GM19328 (cell line): ENCODE measurements around the gene ST7.

Experiments used
- ATAC-seq: cut with Tn5 transposase; IDR thresholded peaks from one replicate; pipeline ENCODE4 v1.9.1; 2021; ENCODE audit warnings: mild to moderate bottlenecking, moderate library complexity; ENCODE audit not compliant: unreplicated experiment

ST7 gene

DNA sequence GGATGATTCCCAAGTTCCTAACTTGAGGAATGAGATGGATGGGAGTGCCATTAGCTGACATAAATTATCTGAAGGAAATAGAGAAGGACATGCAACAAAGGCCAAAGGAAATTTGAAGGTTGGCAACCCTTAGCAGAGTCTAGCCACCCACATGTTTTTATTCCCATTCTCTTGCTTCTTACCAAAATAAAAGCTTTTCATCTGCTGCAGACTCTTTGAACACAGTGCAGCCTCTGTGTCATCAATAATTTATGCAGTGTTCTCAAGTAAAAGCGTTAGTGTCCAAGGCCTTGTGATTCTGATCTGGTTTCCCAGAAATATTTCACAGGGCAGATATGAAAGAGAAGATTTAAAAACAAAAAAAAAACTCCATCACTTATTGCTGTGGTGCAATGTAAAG is 98.5 kb downstream of the ST7 start:
- no peak for ATAC-seq

DNA sequence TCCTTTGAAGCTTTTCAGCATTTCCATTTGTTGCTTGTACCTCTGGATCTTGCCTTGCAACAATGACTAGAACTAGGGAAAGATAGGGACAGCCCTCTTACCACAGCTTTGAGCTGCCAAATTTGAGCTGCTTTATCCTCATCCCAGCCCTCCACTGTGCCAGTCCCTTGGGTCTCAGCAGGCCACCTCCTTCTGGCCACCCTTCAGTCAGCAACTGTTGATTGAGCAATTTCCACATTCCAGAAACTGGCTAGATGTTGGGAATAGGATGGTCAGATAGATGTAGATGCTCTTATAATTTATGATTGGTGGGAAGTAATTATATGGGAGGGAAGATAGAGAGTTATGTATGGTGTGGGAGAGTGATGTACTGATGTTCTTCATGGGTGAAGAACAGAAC is 100.1 kb downstream of the ST7 start:
- ATAC-seq = no peak

- no peak for ATAC-seq
These were observed 108.5 kb downstream of the ST7 start for GRCh38 chr7:117061751-117062150.

DNA sequence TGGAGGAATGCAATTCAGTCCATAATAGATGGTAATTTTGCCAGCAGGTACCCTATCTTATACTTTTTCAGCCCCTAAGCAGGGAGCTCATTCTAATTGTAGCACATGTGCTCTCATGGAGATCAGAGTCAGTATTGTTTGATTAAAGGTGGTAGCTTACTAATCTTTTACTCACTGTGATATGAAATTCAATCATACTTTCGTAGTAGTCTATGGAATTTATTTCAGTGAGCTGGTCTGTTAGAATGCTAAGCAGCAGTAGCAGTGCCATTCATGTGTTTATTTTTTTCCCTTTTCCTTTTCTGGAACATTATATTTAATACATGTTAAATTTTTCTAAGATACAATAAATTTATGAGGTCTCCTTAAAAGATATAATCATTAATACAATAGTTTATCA is 109.0 kb downstream of the ST7 start:
- ATAC-seq = no peak

GRCh38 chr7:117064688-117065087 is 111.4 kb downstream of the ST7 start:
- no peak for ATAC-seq

DNA sequence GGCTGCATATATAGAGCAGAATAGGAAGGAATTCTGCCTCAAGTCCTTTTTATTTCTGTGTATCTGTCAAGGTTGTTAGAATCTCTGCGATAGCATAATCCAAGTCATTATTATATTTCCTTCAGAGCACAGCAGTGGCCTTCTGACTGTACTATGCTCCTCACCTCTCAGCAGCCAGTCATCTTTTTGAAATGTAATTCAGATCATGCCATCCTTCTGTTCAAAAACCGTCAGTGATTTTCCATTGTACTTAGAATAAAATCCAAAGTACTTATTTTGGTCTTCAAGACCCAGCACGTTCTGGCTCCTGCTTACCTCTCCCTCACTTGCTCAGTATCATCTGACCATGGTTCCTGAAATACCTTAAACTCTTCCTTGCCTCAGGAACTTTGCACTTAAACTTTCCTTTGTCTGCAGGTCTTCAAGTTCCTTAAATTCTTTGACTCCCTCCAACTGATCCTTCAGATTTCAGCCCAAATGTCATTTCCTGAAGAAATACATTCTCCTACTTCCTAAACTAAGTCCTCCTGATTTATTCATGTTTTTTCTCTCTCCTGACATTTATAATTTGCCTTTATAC is 112.4 kb downstream of the ST7 start:
- no peak for ATAC-seq

DNA sequence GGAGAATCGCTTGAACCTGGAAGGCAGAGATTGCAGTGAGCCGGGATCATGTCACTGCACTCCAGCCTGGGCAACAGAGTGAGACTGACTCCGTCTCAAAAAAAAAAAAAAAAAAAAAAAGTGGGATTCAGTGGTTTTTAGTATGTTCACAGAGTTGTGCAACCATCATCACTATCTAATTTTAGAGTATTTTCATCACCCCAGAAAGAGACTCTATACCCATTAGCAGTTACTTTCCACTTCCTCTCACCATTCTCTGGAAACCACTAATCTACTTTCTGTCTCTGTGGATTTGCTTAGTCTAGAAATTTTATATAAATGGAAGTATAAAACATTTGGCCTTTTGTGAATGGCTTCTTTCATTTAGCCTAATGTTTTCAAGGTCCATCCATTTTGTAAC is 113.4 kb downstream of the ST7 start:
- no peak for ATAC-seq

DNA sequence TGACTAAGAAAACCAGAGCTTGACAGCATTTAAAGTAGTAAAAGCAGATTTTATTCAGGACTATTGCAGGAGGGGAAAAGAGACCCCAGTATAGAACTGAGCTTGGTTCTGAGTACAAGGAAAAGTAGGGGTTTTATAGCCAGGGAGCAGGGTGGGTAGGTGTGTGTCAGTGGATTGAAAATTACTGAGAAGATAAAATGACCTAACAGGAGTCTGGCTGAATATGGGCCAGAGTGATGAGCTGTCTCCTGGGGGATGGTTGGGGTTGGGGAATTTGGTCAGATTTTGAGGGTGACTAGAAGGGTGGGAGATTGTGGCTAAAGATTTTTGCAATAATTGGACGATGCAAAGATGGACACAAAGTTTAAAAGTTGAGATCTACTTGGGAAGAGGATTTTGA is 114.0 kb downstream of the ST7 start:
- ATAC-seq = no peak

DNA sequence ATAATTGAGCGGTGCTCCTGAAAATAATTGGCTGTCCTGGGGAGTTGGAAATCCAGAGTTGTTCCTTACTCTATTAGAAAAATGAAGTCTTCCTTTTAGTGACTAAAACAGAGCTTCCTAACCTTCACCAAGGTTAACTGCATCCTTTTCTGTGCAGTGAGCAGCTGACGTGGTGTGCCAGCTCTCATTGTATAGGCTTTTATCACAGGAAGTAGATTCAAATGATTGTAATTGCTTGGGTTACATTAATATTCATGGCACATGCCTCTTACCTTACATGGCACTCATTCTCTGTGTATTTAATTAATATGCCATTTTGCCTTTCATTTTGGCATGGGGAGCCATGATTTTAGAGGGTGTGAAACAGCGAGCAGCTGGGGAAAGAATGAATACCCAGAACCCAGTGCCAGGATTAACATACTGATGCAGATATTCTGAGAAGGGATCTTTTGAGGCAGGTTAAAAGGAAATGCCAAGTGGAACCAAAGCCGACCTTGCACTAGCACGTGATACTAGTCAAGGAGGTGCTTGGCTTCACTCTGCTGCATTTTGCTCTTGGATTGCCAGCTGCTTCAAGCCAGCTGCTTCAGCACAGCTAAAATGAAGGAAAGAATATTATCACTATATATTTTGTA is 115.3 kb downstream of the ST7 start:
- ATAC-seq = no peak

DNA sequence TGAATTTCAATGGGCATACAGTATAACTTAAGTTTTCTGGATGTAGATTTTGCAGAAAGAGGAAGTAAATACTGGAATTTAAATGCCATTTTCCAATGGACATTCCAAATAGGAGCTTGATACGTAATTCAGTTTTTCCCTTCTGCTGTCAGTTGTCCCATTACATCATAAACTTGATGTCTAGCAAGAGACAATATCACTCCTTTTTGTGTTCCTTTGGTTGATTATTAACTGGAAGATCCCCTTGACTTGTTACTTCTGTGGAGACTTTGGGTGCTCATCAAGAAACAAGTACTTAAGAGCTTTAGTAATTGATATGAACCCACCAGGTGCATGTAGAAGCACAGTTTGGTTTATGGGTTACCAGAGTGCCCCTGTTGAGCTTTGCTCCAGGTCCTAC is 116.1 kb downstream of the ST7 start:
- ATAC-seq = no peak

DNA sequence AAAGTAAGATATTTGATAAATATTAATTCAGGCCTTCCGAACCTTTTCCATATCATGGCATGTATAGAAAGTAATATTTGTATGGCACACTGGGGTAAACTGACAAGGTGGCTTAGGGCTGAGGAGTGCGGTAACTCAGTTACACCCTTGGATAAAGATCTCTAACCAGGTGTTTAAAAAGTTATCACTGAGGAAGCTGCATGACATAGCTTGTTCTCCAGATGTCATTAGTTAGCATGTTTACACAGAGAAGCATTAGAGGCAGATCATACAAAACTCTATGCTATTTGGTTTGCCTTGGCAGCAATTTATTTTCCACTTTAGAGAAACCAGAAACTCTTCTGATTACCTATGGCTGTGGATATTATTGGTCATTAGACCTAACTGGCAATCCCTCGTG is 118.2 kb downstream of the ST7 start:
- no peak for ATAC-seq

DNA sequence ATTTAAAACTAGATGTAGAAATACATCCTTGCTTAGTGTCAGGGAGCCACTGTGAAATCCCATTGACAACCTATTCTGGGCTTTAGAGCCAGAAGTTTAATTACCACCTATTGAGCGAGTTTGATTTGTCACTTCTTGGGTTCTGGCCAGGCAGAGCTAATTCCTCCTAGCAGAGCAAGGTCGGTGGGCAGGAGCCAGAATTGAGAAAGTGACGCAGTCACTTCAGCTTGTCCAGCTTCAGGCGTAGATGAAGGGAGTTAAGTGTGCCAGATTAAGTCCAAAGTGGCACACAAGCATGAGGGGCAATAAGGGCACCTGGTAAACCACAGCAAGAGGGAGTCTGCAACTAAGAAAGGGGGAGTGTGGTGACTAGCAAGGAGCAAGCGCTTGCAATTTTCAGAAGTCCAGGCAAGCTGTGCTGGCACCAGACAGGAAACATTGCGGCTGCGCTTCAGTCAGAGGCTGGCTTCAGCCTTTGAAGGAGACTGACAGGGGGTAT is 119.4 kb downstream of the ST7 start:
- ATAC-seq = no peak

GRCh38 chr7:117074378-117074777 is 121.1 kb downstream of the ST7 start:
- no peak for ATAC-seq

- ATAC-seq = no peak
These were observed 122.6 kb downstream of the ST7 start for GRCh38 chr7:117075934-117076333.

DNA sequence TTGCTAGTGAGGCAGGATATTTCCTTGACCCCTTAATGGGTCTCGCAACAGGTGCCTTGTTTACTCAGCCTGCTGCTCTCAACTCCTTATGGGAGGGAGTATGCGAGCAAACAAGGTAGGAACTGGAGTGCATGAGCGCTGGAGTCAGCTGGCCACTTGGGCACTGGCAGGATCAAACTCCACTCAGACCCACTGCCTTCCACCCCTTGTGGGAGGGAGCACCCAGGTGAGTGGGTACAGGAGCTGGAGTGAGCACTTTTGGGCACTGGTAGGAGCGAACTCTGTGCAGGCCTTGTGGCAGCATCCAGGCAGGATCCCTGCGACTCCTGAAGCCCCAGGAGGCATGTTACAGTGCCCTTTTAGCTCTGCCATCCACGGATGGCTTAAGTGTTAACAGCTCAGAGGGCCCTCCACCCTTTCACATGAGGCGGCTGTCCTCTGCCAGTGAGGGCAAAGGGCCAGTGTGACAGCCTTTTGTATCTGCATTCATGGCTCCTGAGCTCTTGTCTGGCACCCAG is 123.2 kb downstream of the ST7 start:
- no peak for ATAC-seq

- no peak for ATAC-seq
These were observed 124.4 kb downstream of the ST7 start for GRCh38 chr7:117077658-117078057.

DNA sequence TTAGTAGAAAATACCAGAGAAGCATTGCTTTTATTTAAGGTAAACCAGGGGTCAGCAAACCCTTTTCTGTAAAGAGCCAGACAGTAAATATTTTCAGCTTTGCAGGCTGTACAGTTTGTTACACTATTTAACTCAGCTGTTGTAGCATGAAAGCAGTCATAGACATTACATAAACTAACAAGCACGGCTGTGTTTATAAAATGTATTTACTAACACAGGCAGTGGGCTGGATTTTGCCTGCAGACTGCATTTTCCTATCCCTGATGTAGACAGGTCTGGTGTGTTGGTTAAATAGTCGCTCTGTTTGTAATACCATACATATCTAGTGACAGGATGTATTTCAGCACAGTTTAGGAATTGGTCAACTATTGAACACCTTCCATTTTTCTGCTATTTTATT is 129.3 kb downstream of the ST7 start:
- ATAC-seq = no peak

GRCh38 chr7:117083648-117084047 is 130.3 kb downstream of the ST7 start:
- ATAC-seq = no peak

- ATAC-seq = no peak
These were observed 131.0 kb downstream of the ST7 start for GRCh38 chr7:117084286-117084685.

DNA sequence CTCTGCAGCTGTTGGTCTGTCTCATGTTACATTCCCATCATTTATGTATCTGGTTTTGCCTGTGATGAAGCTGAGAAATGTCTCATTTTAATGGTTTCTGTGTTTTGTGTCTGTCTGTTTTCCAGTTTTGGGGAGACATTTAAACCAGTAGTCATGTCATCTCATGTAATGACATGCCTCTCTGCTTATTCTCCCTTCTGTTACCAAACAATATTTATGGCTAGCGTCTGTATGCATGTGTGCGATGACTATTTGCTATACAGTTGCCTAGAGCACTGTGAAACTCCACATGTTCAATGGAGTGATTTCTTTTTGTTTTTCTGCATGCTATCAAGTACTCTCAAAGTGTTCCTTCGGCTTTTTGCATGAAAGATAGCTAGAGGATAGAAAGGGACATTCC is 132.0 kb downstream of the ST7 start:
- ATAC-seq = no peak

GRCh38 chr7:117085769-117086463 is 132.6 kb downstream of the ST7 start:
- ATAC-seq = no peak

GRCh38 chr7:117086788-117087187 is 133.5 kb downstream of the ST7 start:
- no peak for ATAC-seq
